ENCODE results near the gene SUSD1.

DNA sequence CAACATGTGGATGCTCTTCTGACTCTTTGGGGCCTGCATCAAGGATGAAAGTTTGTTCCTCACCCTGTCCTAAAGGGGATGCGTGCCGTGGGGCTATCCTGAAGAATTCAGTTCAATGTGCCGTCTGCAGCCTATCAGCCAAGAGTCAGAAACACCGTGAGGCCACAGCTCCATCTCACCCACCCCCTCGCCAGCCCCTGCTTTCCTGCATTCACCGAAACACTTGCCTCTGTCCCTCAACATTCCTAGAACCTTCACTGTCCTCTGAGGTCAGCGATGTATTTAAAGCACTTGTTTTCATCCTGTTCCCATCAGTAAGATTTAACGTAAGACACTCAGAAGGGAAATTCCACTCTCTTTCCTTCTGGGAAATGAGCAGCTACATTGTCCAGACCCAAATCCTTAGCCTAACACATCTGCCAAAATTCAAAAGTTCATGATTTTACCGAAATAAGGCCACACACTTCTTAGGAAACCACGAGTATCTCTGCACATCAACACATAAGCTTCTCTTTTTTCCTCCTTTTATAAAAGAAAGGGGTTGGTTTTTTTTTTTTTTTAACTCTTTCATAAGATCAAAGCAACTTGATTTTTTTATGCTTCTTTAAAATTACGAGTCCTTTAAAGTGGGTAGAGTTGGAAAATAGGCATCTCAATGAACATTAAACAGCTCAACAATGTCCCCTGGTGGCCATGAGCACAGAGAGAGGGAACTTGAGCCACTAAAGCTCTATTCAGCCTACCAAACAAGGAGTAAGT, 100.7 kb downstream of the SUSD1 start:
- TF ChIP-seq, protein P1, sequence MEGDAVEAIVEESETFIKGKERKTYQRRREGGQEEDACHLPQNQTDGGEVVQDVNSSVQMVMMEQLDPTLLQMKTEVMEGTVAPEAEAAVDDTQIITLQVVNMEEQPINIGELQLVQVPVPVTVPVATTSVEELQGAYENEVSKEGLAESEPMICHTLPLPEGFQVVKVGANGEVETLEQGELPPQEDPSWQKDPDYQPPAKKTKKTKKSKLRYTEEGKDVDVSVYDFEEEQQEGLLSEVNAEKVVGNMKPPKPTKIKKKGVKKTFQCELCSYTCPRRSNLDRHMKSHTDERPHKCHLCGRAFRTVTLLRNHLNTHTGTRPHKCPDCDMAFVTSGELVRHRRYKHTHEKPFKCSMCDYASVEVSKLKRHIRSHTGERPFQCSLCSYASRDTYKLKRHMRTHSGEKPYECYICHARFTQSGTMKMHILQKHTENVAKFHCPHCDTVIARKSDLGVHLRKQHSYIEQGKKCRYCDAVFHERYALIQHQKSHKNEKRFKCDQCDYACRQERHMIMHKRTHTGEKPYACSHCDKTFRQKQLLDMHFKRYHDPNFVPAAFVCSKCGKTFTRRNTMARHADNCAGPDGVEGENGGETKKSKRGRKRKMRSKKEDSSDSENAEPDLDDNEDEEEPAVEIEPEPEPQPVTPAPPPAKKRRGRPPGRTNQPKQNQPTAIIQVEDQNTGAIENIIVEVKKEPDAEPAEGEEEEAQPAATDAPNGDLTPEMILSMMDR (IDR thresholded peaks at IDR 0.05) = peak; percentile 91
- TF ChIP-seq ZFX (IDR thresholded peaks at IDR 0.05; ENCODE audit: borderline replicate concordance) = no peak
